Measurements from ENCODE around the gene PHAX.
A peak's percentile ranks its signal among the peaks of the same experiment; 100 is the strongest.
"Not testable (repeated sequence)": the region's sequence is repeated elsewhere in the genome, so short reads cannot be mapped to it uniquely, and the experiment has no call there.

Gene PHAX

DNA sequence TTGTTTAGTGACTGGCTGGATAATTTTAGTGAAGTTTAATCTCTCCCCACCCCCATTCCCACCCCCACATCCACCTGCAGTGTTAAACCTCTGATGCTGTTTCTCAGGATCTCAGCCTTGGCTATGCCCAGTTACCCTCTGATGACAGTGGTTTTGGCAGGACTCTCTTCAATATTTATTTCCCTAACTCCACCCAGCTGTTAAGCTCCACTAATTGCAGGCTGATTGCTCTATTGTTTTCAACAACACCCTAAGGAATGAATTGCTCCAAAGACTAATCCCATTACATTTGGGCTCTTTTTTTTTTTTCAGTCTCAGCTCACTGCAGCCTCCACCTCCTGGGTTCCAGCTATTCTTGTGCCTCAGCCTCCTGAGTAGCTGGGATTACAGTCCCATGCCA is 46.3 kb downstream of the PHAX start:
- H3K4me3 ChIP-seq (ENCODE audit: low read depth, low read length) = no peak overlapping the region
- TF ChIP-seq, protein P1, sequence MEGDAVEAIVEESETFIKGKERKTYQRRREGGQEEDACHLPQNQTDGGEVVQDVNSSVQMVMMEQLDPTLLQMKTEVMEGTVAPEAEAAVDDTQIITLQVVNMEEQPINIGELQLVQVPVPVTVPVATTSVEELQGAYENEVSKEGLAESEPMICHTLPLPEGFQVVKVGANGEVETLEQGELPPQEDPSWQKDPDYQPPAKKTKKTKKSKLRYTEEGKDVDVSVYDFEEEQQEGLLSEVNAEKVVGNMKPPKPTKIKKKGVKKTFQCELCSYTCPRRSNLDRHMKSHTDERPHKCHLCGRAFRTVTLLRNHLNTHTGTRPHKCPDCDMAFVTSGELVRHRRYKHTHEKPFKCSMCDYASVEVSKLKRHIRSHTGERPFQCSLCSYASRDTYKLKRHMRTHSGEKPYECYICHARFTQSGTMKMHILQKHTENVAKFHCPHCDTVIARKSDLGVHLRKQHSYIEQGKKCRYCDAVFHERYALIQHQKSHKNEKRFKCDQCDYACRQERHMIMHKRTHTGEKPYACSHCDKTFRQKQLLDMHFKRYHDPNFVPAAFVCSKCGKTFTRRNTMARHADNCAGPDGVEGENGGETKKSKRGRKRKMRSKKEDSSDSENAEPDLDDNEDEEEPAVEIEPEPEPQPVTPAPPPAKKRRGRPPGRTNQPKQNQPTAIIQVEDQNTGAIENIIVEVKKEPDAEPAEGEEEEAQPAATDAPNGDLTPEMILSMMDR (IDR thresholded peaks at IDR 0.05; ENCODE audit: low read depth, low read length) = no peak

DNA sequence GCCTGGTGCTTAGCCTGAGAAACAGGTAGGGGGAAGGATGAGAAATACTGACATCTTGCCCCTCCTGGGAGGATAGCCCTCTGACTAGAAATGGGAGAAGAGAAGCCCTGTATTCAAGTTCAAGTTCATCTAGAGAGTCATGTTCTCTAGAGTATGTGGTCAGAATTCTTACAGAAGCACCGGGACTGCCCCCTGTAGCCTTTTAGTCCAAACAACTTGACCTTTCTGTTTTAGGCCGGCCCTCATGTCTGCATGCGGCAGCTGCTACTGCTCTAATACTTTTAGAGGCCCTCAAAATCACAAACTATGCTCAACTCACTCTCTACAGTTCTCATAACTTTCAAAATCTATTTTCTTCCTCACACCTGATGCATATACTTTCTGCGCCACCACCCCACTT is 47.7 kb downstream of the PHAX start:
- H3K4me3 ChIP-seq (ENCODE audit: low read depth, low read length) = no peak overlapping the region
- TF ChIP-seq, protein P1 (IDR thresholded peaks at IDR 0.05; ENCODE audit: low read depth, low read length) = no peak

DNA sequence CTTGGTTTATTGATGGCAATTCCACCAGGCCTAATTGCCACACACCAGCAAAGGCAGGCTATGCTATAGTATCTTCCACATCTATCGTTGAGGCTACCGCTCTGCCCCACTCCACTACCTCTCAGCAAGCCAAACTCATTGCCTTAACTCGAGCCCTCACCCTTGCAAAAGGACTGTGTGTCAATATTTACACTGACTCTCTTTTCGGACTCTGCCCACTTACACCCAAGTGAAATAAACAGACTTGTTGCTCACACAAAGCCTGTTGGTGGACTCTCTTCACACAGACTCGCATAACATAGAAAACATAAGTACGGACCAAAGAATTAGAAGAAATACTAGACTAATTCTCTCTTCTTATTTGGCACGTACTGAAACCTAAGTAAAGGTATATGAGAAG is 48.3 kb downstream of the PHAX start:
- not testable (repeated sequence) for H3K4me3 ChIP-seq (ENCODE audit: low read depth, low read length)

DNA sequence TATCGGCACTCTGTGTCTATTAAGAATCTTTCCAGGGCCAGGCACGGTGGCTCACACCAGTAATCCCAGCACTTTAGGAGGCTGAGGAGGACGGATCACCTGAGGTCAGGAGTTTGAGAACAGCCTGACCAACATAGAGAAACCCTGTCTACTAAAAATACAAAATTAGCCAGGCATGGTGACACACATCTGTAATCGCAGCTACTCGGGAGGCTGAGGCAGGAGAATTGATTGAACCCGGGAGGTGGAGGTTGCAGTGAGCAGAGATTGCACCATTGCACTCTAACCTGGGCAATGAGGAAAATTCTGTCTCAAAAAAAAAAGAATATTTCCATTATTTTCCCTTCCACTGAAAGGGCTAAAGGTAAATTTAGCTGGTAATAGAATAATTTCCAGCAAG is 49.0 kb downstream of the PHAX start:
- not testable (repeated sequence) for H3K4me3 ChIP-seq (ENCODE audit: low read depth, low read length)

DNA sequence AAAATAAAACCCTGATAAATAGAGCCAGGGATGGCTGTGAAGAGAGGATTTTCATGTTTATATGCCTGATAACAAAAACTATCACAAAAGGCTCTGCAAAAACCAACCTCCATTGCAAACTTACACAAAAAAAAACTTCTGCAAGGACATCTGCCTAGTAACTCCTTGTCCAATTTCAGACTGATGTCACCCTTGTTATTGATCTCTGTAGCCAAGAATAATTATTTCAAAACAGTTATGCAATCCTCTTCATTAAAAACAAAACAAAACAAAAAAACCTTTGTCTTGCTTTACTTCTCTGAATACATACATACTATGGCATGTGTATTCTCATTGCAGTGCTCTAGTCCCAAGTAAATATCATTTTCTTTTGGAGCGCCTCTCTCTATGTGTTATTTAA is 49.7 kb downstream of the PHAX start:
- TF ChIP-seq, protein P1 (IDR thresholded peaks at IDR 0.05; ENCODE audit: low read depth, low read length) = no peak

DNA sequence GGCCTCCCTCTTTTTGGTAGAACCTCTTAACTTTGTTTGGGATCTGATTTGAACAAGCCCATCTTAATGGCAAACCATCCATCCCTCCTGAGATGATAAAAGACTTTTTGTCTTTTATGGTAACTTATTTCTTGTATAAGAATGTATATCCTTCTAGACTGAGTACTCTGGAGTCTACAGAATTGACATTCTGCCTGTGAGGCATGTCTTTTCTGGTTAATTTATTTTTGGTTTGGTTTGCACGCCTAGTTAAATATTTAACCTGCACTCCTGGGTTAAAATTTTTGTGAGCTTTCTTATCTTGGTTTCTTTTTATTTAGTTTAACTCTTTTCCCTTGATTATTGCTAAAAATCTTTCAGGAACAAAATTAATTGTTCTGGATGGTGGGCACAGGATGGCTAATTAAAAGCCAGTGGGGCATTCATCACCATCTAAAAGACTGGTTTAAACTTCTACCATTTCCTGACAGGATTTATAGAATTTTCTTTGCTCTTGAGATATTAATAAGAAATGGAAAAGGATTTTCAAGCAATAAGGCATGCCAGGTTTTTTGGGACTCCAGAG is 50.3 kb downstream of the PHAX start:
- no peak overlapping the region for H3K4me3 ChIP-seq (ENCODE audit: low read depth, low read length)
- TF ChIP-seq, protein P1 (IDR thresholded peaks at IDR 0.05; ENCODE audit: low read depth, low read length) = no peak

More for the DNA sequence above, 49.7 kb downstream of the PHAX start:
- H3K4me3 ChIP-seq (ENCODE audit: low read depth, low read length) = no peak overlapping the region

DNA sequence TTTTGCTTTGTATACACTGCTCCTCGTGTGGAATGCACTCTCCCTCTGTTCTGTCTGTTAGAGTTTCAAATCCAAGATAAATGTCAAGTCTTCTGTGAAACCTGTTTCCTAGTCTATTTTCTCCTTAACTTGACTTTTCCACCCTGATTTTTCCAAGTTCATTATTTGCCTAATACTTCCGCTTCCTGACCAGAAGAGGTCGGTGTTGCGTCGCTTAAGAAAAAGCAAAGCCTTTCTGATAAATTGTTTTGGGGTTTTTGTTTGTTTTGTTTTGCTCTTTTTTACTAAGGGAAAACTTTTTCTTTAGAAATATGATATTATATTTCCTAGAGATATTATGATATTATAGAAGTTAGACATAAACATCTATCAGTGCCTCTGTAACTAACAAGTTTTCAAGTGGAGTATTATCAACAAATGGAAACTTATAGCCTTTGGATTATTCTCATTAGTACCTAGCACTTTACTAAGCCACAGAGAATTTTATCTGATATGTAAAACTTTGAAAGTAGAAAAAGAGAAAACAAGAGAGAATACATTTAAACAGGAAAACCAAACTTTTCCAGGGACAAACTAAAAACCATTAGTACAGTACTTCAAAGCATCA is 55.8 kb downstream of the PHAX start:
- TF ChIP-seq, protein P1 (IDR thresholded peaks at IDR 0.05; ENCODE audit: low read depth, low read length) = peak; percentile 82
- no peak overlapping the region for H3K4me3 ChIP-seq (ENCODE audit: low read depth, low read length)

DNA sequence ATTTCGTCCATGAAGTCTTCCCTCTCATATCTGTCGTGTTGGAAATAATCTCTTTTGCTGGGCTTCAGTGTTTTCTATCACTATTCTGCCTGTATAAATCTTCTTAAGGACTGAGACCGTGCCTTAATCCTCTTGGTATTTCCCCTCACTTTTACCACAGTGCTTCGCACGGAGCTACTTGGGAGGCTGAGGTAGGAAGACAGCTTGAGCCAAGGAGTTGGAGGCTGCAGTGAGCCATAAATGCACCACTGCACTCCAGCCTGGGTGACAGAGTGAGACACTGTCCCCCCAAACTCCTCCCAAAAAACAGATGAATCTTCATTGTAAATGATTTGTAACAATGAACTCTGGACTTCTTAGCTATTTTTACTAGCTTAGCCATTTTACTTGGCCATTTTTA is 57.8 kb downstream of the PHAX start:
- TF ChIP-seq, protein P1 (IDR thresholded peaks at IDR 0.05; ENCODE audit: low read depth, low read length) = no peak
- no peak overlapping the region for H3K4me3 ChIP-seq (ENCODE audit: low read depth, low read length)

All from WI38 (cell line).